Esophagus (tissue), 2 donors: ENCODE measurements around the gene CATSPER3. TPM values are rescaled to one million over a fixed set of nuclear protein-coding genes. Genes with fewer than 3 reads are reported as not detected.

Source experiments
- H3K27ac ChIP-seq, 2 donors: one replicate each; pipeline ENCODE4 v1.5.1; 2013; ENCODE audit warnings: low read depth in 2 of 2, mild to moderate bottlenecking in 2 of 2, inconsistent platforms in 1 of 2, low read length in 1 of 2, moderate library complexity in 1 of 2
- H3K27me3 ChIP-seq, 2 donors: one replicate each; pipeline ENCODE4 v1.6.1; 2013; ENCODE audit warnings: low read length in 2 of 2, control low read depth in 1 of 2, mild to moderate bottlenecking in 1 of 2; ENCODE audit not compliant: insufficient read depth in 2 of 2, control insufficient read depth in 1 of 2
- H3K36me3 ChIP-seq, 2 donors: one replicate each; pipeline ENCODE4 v1.6.1; 2013; ENCODE audit warnings: low read length in 1 of 2; ENCODE audit not compliant: control insufficient read depth in 2 of 2, insufficient read depth in 2 of 2
- H3K4me1 ChIP-seq, 2 donors: one replicate each; pipeline ENCODE4 v1.6.1; 2013; ENCODE audit warnings: low read length in 1 of 2; ENCODE audit not compliant: control insufficient read depth in 2 of 2, insufficient read depth in 2 of 2
- H3K4me3 ChIP-seq, 2 donors: one replicate each; pipeline ENCODE4 v1.5.1; 2013; ENCODE audit warnings: low read length in 2 of 2, mild to moderate bottlenecking in 2 of 2, low read depth in 1 of 2, moderate library complexity in 1 of 2
- H3K9me3 ChIP-seq, 2 donors: one replicate each; pipeline ENCODE4 v1.6.1; 2013; ENCODE audit warnings: mild to moderate bottlenecking in 2 of 2, low read depth in 1 of 2, low read length in 1 of 2, moderate library complexity in 1 of 2; ENCODE audit not compliant: control insufficient read depth in 2 of 2, insufficient read depth in 1 of 2
- WGBS, 2 donors: extraction: QIAGEN DNeasy Blood & Tissue Kit; methylation state at CpG; one replicate each; pipeline ENCODE4 v1.1.7; 2013; 5-methylcytosine and 5-hydroxymethylcytosine counted together
- polyA plus RNA-seq, 2 donors: library from polyadenylated mRNA; stranded (reverse); fragments of 200-250 nt; gene quantifications; one replicate each; pipeline ENCODE4 v1.2.3, GENCODE V29; 2013
- donor health status: healthy with polysubstance abuse.
- donor health status: Bipolar disorder and iron deficiency.

Gene CATSPER3
- polyA plus RNA-seq, 2 donors: 0.34 to 0.55 TPM

- Histone ChIP-seq H3K4me1 (peaks cover 6 to 12% of the 10 kb centered on the region in 2 donors), H3K4me3 (peak overlapping the region; percentile 83 to 89), H3K27ac (peak overlapping the region; percentile 98 to 99), H3K9me3 (peaks cover 0 to 3% of the 10 kb centered on the region in 2 donors), H3K36me3 (peaks cover 0 to 42% of the 10 kb centered on the region in 2 donors), H3K27me3 (no peaks in the 10 kb centered on the region)
- 18 to 22% methylated on average over 15 of the region's 15 CpGs for WGBS, 2 donors
Measured at GRCh38 chr5:135031813-135032694, 64.3 kb downstream of the CATSPER3 start.

DNA sequence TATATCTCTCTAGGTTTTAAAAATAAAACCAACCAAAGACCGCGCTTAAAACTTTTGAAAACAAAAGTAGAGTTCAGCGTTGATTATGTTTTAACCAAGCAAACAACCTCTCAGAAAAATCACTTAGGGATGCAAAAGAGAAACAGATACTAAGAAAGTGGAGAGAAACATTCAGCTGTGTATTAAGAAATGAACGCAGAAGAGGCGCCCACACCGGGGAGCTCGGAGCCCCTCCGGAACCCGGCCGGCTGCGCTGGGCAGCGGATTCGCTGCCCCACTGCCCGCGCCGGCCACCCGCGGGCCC lies 64.9 kb downstream of the CATSPER3 start:
- H3K27ac ChIP-seq: peak overlapping the region; percentile 94 to 98
- H3K9me3 ChIP-seq: peaks cover 0 to 3% of the 10 kb centered on the region in 2 donors
- WGBS, 2 donors: 4 to 5% methylated on average over 18 of the region's 18 CpGs
- H3K4me1 ChIP-seq: peaks cover 6 to 12% of the 10 kb centered on the region in 2 donors
- H3K27me3 ChIP-seq: no peaks in the 10 kb centered on the region
- H3K36me3 ChIP-seq: peaks cover 0 to 38% of the 10 kb centered on the region in 2 donors
- peak overlapping the region; percentile 83 to 95 for H3K4me3 ChIP-seq

GRCh38 chr5:135032999-135033861 lies 65.5 kb downstream of the CATSPER3 start:
- WGBS, 2 donors: 1 to 2% methylated on average over 57 to 89 of the region's 89 CpGs
- Histone ChIP-seq H3K27ac (peak overlapping the region; percentile 94 to 98), H3K27me3 (no peaks in the 10 kb centered on the region), H3K4me1 (peaks cover 6 to 12% of the 10 kb centered on the region in 2 donors), H3K4me3 (peak overlapping the region; percentile 83 to 95), H3K9me3 (peaks cover 0 to 3% of the 10 kb centered on the region in 2 donors), H3K36me3 (peaks cover 0 to 36% of the 10 kb centered on the region in 2 donors)

GRCh38 chr5:135033901-135034235 lies 66.2 kb downstream of the CATSPER3 start, which contains the start of gene PITX1:
Gene PITX1, minus strand, starts transcription at chr5:135034228. Its CDS starts 347 bp downstream, at chr5:135033881.
- peaks cover 6 to 9% of the 10 kb centered on the region in 2 donors for H3K4me1 ChIP-seq
- peaks cover 0 to under 1% of the 10 kb centered on the region in 2 donors for H3K9me3 ChIP-seq
- H3K4me3 ChIP-seq: peak within 1 kb of the TSS; percentile 83 to 95
- no peaks in the 10 kb centered on the region for H3K27me3 ChIP-seq
- peaks cover 0 to 34% of the 10 kb centered on the region in 2 donors for H3K36me3 ChIP-seq
- peak within 1 kb of the TSS; percentile 98 to 99 for H3K27ac ChIP-seq
- 0 to 1% methylated on average over 26 to 49 of the region's 49 CpGs for WGBS, 2 donors

DNA sequence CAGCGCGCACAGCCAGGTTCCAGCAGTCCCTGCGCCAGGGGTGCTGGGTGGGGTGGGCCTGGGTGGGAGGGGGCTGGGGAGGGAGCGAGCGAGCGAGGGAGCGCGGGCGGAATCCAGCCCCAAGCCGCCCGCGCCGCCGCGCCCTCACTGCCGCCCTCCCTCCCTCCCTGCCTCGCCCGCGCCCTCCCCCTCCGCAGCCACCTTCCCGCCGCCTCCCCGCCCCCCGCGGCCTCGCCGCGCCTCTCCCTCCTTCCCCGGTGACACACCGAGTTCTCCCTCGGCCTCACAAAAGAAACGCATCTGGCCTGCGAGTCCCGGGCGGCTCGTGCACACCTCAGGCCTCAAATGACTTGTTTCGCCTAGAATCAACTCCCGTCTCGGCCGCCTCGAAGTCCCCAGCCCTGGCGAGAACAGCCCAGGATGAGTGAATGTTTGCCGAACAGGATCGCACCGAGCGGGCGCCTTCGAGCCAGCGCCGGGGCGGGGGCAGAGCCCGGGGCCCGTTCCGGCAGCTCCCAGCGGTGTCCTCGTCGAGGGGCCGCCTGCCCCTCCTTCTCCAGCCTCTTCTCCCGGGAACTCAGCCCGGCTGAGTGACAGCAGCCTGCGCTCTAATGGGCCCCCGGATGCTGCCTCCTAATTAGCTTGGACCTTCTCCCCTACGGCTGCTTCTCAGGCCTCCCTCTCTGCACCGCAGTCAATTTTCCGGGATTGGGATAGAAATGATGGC lies 66.7 kb downstream of the CATSPER3 start:
- H3K27me3 ChIP-seq: no peaks in the 10 kb centered on the region
- peak overlapping the region; percentile 98 to 99 for H3K27ac ChIP-seq
- no peaks in the 10 kb centered on the region for H3K9me3 ChIP-seq
- 2 to 4% methylated on average over 36 to 54 of the region's 65 CpGs for WGBS, 2 donors
- H3K4me3 ChIP-seq: peak overlapping the region; percentile 83 to 95
- peaks cover 0 to 31% of the 10 kb centered on the region in 2 donors for H3K36me3 ChIP-seq
- H3K4me1 ChIP-seq: peaks cover 6 to 9% of the 10 kb centered on the region in 2 donors

DNA sequence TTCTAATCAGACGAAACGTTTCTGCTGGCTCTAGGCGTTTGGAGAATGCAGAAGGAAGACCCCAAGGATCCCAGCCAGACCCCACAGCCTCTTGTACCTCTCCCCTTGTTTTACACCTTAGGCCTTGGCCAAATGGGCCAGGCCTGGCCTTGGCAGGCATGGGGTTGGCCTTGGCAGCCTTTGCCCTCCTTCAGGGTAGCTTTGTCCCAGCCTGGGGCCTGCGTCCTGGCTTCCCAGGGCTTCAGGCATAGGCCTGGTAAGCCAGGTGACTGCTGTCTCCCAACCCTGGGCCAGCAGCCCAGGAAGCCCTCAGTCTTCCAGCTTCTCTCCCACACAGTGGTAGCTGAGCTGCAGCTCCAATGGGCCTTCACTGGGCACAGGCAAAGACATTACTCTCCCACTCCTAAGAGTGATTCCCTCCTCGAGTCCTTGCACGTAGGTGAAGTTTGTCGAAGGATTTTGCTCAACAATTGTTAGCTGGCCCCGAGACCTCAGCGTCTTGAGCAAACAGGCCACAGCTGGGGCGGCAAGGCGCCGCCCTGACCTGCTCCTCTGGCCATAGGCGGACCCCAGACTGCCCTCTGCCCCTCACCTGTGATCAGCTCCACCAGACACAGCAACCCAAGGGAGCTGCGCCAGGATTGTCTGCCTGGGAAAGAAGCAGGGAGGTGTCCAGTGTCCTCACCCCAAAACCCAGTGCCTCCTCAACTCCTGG lies 67.4 kb downstream of the CATSPER3 start:
- Histone ChIP-seq H3K27me3 (no peaks in the 10 kb centered on the region), H3K4me1 (peaks cover 6 to 9% of the 10 kb centered on the region in 2 donors), H3K36me3 (peaks cover 0 to 30% of the 10 kb centered on the region in 2 donors), H3K27ac (peak overlapping the region; percentile 98 to 99), H3K4me3 (peak overlapping the region; percentile 42 to 83), H3K9me3 (no peaks in the 10 kb centered on the region)
- WGBS, 2 donors: 40 to 52% methylated on average over 14 of the region's 14 CpGs

GRCh38 chr5:135035678-135036030 lies 67.9 kb downstream of the CATSPER3 start:
- WGBS, 2 donors: 43 to 50% methylated on average over 6 of the region's 6 CpGs
- Histone ChIP-seq H3K4me3 (peak overlapping the region; percentile 42 to 83), H3K9me3 (no peaks in the 10 kb centered on the region), H3K27ac (peak overlapping the region; percentile 98 to 99), H3K36me3 (peaks cover 0 to 25% of the 10 kb centered on the region in 2 donors), H3K4me1 (peaks cover 6 to 13% of the 10 kb centered on the region in 2 donors), H3K27me3 (no peaks in the 10 kb centered on the region)

GRCh38 chr5:135036405-135036804 lies 68.7 kb downstream of the CATSPER3 start:
- H3K27me3 ChIP-seq: no peaks in the 10 kb centered on the region
- H3K27ac ChIP-seq: peak overlapping the region; percentile 98 to 99
- peaks cover 2 to 21% of the 10 kb centered on the region in 2 donors for H3K4me1 ChIP-seq
- no peaks in the 10 kb centered on the region for H3K9me3 ChIP-seq
- H3K4me3 ChIP-seq: peak overlapping the region; percentile 83 to 96
- H3K36me3 ChIP-seq: peaks cover 0 to 18% of the 10 kb centered on the region in 2 donors
- WGBS, 2 donors: 37 to 55% methylated on average over 4 of the region's 4 CpGs
